ENCODE results near the gene TLR7.

TLR7 gene

GRCh38 chrX:12934850-12935249 lies 68.0 kb downstream of the TLR7 start:
- no peak for DNase-seq

- no peak for DNase-seq
Measured at GRCh38 chrX:12936947-12937346, 70.1 kb downstream of the TLR7 start.
